HG03457 (cell line): ENCODE results near the gene MFSD1.

Source experiments
- ATAC-seq: cut with Tn5 transposase; IDR thresholded peaks from one replicate; pipeline ENCODE4 v1.9.1; 2021; ENCODE audit warnings: moderate number of reproducible peaks; ENCODE audit not compliant: unreplicated experiment

MFSD1 gene

GRCh38 chr3:158801696-158802408, at the start of gene MFSD1:
TSS of gene MFSD1 (plus strand) at chr3:158802054. CDS start at chr3:158802153, 99 bp downstream.
- ATAC-seq: peak; percentile 98

GRCh38 chr3:158753854-158754253, 48.0 kb upstream of the MFSD1 start:
- no peak for ATAC-seq

GRCh38 chr3:158755421-158755820, 46.4 kb upstream of the MFSD1 start:
- no peak for ATAC-seq

GRCh38 chr3:158761350-158761749, 40.5 kb upstream of the MFSD1 start:
- ATAC-seq: no peak

- no peak for ATAC-seq
Observed at GRCh38 chr3:158762701-158763100, 39.2 kb upstream of the MFSD1 start.

GRCh38 chr3:158763421-158763820, 38.4 kb upstream of the MFSD1 start:
- no peak for ATAC-seq

- ATAC-seq: no peak
Observed at GRCh38 chr3:158765518-158766205, 36.2 kb upstream of the MFSD1 start.

GRCh38 chr3:158766364-158766763, 35.5 kb upstream of the MFSD1 start:
- ATAC-seq: no peak

GRCh38 chr3:158768361-158768787, 33.5 kb upstream of the MFSD1 start:
- ATAC-seq: no peak

GRCh38 chr3:158768881-158769543, 32.8 kb upstream of the MFSD1 start:
- ATAC-seq: no peak

- no peak for ATAC-seq
Observed at GRCh38 chr3:158769549-158769948, 32.3 kb upstream of the MFSD1 start.

- no peak for ATAC-seq
Observed at GRCh38 chr3:158769952-158770740, 31.7 kb upstream of the MFSD1 start.

GRCh38 chr3:158770741-158771350, 31.0 kb upstream of the MFSD1 start:
- no peak for ATAC-seq

GRCh38 chr3:158771577-158771976, 30.3 kb upstream of the MFSD1 start:
- ATAC-seq: no peak

GRCh38 chr3:158771982-158772381, 29.9 kb upstream of the MFSD1 start:
- ATAC-seq: no peak

GRCh38 chr3:158773166-158773565, 28.7 kb upstream of the MFSD1 start:
- ATAC-seq: no peak

GRCh38 chr3:158773845-158774830, 27.7 kb upstream of the MFSD1 start:
- no peak for ATAC-seq

GRCh38 chr3:158774965-158775364, 26.9 kb upstream of the MFSD1 start:
- ATAC-seq: no peak
